GM19438 (cell line): ENCODE measurements around the gene NOP9.
A peak's percentile ranks its signal among the peaks of the same experiment; 100 is the strongest.

Experiments used
- ATAC-seq: cut with Tn5 transposase; IDR thresholded peaks from one replicate; pipeline ENCODE4 v1.9.1; 2021; ENCODE audit warnings: low read depth; ENCODE audit not compliant: unreplicated experiment

NOP9 gene, protein sequence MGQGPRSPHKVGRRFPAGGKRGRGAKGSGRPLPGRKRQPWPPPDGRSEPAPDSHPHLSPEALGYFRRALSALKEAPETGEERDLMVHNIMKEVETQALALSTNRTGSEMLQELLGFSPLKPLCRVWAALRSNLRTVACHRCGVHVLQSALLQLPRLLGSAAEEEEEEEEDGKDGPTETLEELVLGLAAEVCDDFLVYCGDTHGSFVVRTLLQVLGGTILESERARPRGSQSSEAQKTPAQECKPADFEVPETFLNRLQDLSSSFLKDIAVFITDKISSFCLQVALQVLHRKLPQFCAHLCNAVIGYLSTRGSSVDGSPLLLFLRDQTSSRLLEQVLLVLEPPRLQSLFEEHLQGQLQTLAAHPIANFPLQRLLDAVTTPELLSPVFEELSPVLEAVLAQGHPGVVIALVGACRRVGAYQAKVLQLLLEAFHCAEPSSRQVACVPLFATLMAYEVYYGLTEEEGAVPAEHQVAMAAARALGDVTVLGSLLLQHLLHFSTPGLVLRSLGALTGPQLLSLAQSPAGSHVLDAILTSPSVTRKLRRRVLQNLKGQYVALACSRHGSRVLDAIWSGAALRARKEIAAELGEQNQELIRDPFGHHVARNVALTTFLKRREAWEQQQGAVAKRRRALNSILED

DNA sequence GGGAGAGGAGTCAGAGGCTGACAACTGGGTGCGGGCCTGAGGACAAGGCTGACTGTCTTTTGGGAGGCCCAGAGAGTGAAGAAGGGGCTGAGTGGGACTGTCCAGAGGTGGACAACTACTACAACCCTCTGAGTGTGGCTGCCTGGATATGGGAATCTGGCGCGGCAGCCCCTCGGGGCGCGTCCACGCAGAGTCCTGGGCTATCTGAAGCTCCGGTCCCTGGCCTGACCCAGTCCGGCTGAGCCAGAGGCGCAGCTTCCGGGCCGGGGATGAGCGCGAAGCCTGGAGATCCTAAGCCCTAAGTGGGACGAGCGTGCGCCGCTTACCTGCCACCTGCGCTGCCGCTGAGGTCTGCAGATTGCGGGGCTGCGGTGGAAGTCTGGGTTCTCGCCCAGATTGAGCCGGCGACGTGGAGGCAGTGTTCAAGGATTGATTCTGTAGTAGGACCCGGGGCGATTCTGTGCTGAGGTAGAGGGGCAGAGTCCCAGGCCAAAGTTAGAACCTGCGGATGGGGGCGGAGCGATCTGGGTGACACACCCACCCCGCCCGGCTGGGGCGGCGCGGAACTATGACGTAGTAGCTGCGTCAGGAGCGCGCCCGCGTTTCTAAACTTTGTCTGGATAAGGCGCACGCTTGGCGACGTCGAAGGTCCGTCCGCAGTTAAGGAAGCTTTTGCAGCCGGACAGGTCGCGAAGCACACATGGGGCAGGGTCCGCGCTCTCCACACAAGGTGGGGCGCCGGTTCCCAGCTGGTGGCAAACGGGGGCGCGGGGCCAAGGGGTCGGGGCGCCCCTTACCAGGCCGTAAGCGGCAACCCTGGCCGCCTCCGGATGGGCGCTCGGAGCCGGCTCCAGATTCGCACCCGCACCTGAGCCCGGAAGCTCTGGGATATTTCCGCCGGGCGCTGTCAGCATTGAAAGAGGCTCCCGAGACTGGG, at the start of gene NOP9, which contains the start of gene DHRS1:
Gene NOP9, plus strand, starts transcription at position 596 of the 937 bp plus-strand sequence. Its CDS starts 105 bp downstream, at position 701.
Gene DHRS1, minus strand, starts transcription at position 526 of the 937 bp plus-strand sequence. CDS start 674 bp downstream, outside the sequence.
- ATAC-seq: peak; percentile 72

DNA sequence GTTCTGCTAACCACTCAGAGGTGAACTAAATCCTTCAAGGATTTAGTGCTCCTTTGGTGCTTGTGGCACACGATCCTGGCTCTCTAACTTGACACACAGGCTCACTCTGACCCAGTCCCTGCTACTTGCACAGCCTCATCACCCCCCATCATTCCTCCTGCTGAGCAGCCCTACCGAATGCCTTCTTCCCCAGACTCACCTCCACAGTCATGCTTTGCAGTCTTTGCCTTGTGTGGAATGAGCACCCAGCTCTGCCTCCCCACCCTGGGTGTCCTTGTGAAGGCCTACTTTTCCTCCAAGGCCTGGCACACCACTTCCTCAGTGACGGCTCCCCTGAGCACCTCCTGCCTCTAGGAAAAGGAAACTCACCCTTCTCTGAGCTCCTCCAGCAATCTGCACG, 49.3 kb upstream of the NOP9 start:
- ATAC-seq: no peak

DNA sequence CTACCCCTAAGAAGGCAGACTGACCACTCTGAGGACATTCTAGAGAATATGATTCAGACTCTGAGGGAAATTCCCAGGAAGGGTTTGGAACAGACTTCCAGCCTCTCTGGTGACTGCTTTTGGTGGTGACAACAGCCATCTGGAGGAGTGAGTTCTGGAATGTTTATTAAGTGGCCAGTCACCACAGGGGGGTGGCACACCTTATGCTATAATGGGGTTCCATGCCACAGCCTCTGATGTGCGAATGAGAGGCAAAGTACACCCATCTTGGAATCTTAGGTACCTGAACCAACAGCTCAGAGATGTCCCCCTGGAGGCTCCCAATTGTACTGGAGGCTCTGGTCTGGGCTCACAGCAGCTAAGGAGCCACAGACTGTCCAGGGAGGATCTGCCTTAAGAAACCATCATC, 47.8 kb upstream of the NOP9 start:
- no peak for ATAC-seq

DNA sequence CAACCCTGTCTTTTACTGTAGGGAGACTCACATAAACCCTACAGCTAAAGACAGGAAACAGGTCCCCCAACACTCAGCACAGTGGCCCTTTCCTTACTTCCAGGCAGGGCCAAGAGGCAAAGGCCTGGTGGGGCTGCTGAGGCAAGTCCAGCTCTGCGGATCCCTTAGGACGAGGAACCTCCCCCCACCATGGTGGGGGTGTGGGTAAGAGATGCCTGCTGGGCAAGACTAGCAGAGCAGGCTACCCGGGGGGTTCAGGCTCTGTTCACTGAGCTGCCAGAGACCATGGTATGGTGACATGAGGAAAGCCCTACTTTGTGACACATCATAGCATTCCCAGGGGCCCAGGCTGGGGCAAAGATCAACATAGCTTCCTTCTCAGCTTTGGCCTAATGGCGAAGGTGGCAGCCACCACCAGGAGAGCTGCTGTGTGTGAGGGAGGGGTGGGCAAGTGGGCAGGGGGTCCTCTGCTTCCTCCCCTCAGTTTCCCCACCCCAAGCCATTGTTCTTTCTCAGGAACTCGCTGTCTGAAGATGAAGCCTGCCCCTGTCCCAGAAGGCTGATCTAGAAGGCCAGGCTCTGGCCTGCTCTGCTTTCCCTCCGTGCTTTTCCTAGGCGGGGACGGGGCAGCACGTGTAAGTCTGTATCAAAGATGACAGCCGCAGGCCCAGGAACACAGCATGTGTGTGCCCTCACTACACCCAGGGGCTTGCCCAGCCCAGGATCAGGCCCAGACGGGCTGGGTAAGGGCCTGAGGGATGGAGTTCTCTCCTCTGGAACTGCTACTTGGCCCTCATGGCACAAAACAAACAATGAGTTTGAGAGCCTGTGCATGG, 47.1 kb upstream of the NOP9 start:
- ATAC-seq: no peak

DNA sequence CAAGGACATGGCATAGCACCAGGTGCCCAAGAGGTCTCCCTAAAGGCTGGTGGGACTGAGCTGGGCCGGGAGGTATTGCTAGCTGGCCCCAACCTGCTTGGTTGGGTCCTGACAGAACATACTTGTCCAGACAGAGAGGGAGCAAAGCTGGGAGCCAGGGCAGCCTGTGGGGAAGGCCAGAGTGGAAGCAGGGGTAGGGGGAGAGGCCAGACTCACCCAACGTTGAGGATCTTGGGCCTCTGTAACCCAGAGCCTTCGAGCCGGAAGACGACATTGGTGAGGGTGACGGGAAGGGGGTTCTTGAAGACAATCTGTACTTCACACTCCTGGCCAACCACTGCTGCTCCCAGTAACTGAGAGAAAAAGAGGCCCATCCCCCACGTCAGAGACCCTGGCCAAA, 45.7 kb upstream of the NOP9 start:
- no peak for ATAC-seq

DNA sequence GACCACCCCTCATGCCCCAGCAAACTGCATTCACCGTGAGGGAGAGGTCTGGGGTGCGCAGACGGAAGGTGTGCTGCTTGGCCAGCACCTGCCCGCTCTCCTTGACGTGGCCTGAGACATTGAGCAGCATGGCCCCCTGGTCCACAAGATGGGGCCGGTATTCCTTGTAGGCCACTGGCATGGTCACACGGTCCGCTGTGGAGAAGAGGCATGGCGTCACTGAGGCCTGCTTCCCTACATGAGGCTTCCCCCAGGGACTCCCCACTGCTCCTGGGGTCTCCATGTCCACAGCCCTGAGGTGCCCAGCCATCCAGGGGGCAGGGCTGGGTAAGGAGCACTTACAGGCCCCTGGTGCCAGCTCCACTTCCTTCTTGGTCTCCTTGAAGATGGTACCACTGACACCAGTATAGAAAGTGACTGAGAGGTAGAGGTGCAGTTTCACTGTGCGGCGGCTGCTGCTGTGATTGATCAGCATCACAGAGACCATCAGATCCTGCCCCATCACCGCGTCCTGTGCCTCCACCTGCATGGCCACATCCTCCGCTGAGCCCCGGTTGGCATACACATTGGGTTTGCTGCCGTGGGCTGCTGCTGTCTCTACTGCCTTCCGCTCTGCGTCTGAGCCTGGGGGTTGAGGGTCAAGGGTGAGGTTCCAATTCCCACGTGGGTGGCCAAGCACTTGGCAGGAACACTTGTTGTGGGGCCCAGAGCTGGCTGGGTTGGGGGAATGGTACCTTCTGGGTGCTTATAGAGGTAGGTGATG, 44.8 kb upstream of the NOP9 start:
- ATAC-seq: no peak

DNA sequence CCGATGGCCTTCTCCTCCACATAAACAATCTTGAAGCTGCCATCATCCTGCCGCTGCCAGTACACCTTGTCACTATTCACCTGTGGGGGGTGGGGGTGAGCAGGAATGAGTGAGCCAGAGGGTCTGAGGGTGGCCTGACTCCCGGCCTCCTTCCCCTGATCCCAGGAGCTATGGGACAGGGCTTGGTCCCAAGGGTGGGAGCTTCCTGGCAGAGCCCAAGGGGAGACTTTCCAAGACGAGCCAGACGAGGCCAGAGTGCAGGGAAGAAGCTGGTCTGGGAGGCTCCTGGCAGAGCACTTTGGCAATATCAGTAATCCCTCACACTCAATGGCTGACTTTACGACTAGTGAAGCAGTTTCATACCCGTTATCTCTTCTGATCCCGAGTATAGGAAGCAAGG, 44.2 kb upstream of the NOP9 start:
- no peak for ATAC-seq

DNA sequence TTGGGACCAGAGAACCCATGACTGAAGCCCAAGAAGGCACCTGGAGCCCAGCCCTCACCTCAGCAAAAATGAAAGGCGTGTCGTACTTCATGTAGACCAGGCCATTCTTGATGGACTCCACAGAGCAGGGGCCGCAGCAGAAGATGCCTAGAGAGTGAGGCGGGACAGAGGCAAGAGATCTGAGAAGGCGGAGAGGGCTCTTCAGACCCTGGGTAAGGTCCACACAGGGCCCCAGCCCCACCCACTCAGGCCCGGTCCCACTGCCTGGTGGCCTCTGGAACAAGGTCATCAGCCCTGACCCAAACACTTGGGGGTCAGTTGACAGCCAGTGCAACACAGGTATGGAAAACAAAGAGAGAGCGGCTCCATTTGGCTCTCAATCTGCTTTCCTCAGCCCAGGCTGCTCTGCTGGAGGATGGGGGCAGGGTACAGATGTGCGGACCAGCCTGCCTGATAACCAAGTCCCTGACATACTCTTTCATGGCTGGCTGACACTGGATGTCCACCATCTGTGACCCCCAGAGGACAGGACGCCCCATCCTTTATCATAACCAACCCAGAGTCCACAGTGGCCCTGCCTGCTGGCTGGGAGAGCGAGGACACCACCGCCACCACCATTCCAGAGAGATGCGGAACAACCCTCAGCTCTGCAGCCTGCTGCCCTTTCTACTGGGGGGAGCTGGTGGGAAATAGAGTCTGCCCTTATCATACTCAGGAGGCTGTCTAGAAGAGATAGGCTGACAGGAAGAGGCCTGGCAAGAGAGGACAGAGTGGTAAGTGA, 43.5 kb upstream of the NOP9 start:
- ATAC-seq: no peak

DNA sequence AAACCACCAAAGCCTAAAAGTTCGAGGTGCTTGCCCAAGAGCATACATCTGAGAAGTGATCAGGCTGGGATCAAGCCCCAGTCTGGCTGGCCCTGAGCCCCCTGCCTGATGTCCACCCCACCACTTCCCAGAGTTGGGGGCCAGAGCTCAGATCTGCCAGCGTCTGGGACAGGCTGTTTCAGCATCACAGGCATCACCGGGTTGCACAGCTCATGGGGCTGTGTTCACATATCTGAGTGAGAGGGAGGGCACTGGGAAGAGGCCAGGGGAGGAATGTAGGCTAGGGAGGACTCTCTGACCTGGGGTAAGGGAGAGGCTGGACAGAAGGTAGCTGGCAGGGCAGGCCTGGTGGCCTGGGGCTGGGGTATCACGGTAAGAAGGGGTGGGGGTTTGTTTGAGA, 42.7 kb upstream of the NOP9 start:
- no peak for ATAC-seq

DNA sequence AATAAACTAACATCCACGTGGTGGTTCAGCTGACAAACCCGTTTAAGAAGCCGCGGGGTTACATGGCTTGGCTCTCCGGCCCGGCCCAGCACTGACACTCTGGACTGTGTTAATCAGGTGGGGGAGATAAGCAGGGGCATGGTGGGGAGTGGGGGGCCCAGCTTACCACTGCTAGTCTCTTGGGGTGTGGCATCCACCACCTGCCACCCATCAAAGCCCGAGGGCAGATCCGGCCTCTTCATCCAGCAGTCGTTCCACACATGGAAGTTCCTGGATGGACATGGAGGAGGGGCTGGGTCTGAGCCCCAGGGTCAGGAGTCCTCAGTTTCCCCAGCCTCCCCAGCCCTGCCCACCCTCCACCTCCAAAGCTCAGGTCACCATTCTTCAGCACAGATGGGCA, 41.5 kb upstream of the NOP9 start:
- no peak for ATAC-seq

DNA sequence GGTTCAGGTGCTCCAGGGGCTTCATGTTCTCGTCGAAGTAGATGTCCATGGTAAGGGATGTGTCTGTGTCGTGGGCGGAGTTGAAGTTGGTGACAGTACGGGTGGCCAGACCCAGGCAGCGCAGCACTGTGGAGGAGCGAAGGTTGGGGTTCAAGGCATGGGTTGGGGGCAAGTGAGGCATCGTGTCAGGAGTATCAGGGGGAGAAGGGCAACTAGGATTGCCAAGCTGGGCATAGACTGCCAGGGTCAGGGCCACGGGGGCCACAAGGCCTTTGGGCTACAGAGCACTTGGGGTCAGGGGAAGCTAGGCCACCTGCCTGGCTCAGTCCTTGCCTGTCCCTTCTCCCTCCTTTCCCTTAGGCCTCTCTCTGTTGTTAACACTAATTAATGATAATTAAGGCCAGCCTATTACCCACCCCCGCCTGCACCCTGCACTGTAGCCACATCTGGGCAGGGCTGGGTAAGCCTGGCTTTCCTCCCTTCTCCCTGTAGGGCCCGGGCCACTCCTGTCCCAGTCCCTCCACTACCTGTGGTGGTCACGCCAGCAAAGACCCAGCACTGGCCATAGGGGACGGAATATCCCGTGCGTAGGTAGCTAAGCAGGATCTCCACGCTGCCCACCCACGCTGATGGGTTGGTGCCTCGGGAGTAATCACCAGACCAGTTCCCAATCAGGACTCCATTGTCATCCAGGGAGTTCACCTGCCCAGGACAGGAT, 40.9 kb upstream of the NOP9 start:
- no peak for ATAC-seq

DNA sequence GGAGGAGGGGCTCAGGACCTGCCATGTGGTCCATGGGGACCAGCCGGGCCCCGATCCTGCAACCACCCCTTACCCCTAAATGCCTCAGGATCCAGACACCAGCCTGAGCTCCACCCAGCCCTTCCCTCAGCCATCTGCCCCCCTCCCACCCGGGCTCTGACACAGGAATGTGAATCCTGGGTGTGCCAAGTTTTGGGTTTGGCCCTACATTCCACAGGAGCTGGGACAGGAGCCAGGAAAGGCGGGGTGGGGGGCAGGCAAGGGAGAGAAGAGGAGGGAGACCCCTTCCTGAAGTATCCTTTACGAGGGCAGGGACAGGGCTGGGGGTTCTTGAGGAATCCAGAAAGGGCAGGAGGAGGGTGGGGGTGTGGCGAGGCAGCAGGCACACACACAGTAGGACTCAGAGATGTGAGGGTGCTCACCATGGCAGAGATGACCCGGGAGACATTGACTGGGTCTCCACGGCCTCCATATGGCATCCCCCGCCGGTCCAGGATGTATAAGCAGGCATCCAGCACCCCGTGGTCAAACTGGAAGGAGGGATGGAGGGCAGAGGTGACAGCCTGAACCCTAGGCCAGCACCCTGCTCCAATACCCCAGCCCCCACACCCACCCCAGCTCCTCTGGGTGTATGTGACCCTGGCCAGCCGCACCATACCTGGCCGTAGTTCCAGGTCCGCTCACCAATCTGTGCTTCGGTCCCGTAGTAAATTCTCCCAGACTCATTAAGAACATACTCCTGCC, 40.2 kb upstream of the NOP9 start:
- ATAC-seq: no peak

DNA sequence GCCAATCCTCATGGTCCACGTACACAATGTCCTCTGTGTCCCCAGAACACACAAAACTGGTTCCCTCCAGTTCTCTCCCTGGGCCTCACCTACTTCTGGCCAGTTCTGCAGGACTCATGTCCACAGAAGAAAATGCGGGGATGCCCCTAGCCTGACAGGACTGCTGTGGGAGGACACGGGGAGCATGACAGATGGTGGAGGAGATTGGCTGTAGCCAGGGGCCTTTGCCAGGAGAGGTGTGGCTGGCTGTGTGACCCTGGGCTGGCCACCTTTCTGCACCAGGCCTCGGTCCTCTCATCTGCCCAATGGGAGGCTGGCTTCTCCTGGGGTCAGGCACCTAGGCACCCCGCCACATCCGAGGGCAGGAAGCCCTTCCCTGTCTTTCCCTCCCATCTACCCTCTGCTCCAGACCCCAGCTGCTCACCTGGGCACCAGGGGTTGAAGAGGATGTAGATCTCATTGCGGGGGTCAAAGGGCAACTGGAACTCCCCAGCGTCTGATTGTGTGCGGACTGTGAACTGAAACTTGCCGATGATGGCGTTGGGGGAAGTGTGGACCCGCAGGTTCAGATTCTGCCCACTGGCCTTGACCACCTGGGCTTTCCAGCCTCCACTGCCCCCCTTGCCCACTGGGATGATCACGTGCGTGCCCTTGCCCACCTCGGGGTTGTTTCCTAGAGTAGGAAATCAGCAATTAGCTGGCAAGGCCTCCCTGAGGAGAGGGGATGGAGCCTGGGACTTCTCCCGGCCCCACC, 39.4 kb upstream of the NOP9 start:
- no peak for ATAC-seq

DNA sequence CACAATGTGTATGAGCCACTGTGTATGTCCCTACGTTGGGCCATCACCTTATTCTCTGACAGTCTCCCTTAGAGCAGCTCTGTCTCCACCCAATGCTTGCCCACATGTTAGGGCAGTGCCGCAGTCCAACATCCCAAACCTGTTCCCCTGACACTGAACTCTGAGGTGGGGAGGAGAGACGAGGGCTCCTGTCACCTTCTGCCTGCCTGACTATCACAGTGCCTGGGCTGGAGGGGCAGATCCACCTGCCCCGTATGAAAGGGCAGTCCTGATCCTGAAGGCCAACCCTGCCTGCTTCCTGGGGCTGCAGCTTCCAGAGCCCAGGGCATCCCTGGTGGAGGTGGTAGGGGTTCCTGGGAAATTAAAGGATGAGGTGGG, 38.9 kb upstream of the NOP9 start:
- no peak for ATAC-seq

DNA sequence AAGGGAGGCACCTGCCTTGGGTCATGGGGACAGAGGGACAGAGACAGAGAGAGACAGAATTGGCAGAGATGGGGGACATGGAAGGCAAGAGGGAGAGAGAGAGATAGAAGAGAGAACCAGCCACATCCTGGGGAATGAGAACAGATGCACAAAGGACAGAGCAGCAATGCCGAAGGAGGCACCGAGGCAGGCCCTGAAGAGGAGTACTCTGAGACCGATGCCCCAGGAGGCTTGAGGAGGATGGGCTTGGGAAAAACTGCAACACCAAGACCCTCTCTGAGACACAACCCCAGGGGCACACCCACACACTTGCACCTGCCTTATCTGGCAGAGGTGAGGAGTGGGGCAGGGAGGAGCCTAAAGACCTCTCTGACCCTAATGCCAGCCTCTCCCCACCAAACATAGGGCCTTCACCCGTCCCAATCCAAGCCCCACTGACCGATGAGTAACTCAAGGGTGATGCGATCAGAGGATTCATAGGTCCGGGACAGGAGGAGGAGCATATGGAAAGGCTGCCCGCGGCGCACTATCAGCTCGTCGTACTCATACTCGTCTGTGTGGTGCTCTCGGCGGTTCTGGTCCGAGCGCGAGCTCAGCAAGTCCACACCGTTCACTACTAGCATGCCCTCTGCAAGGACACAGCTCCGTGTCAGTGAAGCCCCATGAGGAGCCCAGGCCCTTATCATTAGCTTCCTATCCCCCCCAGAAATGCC, 38.2 kb upstream of the NOP9 start:
- no peak for ATAC-seq

DNA sequence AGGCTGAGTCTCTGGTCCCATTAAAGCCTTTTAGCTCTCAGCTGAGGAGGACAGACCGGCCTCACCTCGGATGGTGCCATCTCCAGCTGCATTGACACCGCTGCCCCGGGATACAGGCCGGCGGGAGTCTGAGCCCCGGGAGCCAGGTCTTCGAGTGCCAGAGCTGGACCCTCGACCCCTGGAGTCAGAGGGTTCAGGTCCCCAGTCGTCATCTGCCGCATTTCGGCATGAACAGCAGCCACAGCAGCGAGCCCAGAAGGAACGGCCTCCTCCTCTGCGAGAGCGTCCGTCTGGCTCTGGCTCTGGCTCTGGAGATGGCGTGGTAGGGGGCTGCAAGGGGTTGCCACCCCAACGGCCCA, 37.7 kb upstream of the NOP9 start:
- ATAC-seq: no peak
